Activated CD4-positive, alpha-beta T cell treated with anti-CD3 and anti-CD28 coated beads, Interleukin-2, amount 10 ng/mL, durations not matched to agents 7 days and 5 days (primary cell): ENCODE results near the gene EAPP. TPM values are rescaled to one million over a fixed set of nuclear protein-coding genes. Genes with fewer than 3 reads are reported as not detected.
"Not testable (repeated sequence)": the region's sequence is repeated elsewhere in the genome, so short reads cannot be mapped to it uniquely, and the experiment has no call there.

ENCODE experiments used
- CTCF ChIA-PET: fragments of 350-600 bp; sonication (Branson Sonifier 250); formaldehyde crosslinking; loops from one replicate; lab custom pipeline; 2021; ENCODE audit warnings: antibody characterized with exemption; lab: Charles Lee
- POLR2A ChIA-PET: fragments of 350-600 bp; sonication (Branson Sonifier 250); formaldehyde crosslinking; loops from one replicate; lab custom pipeline; 2021; ENCODE audit warnings: antibody characterized with exemption; lab: Charles Lee
- DNase-seq: peaks from one replicate; pipeline ENCODE4 v3.0.0-alpha.2; 2020
- H3K27ac Mint-ChIP-seq: one replicate; pipeline ENCODE4 v1.8.0; 2021; ENCODE audit warnings: mild to moderate bottlenecking, moderate library complexity, mixed read lengths
- H3K27me3 Mint-ChIP-seq: one replicate; pipeline ENCODE4 v1.8.0; 2021; ENCODE audit warnings: mixed read lengths
- H3K36me3 Mint-ChIP-seq: one replicate; pipeline ENCODE4 v1.8.0; 2021; ENCODE audit warnings: low read depth, mixed read lengths
- H3K4me1 Mint-ChIP-seq: one replicate; pipeline ENCODE4 v1.8.0; 2021; ENCODE audit warnings: mixed read lengths
- H3K4me3 Mint-ChIP-seq: one replicate; pipeline ENCODE4 v1.8.0; 2021; ENCODE audit warnings: mild to moderate bottlenecking, moderate library complexity, mixed read lengths
- H3K9me3 Mint-ChIP-seq: one replicate; pipeline ENCODE4 v1.8.0; 2021; ENCODE audit warnings: mixed read lengths
- total RNA-seq, 2 experiments: library from RNA; stranded (reverse); gene quantifications; one replicate each; pipeline ENCODE4 v1.2.3, GENCODE V29; 2021

Gene EAPP, protein sequence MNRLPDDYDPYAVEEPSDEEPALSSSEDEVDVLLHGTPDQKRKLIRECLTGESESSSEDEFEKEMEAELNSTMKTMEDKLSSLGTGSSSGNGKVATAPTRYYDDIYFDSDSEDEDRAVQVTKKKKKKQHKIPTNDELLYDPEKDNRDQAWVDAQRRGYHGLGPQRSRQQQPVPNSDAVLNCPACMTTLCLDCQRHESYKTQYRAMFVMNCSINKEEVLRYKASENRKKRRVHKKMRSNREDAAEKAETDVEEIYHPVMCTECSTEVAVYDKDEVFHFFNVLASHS
- total RNA-seq: 10 to 100 TPM; 35.9 to 41.0 TPM

DNA sequence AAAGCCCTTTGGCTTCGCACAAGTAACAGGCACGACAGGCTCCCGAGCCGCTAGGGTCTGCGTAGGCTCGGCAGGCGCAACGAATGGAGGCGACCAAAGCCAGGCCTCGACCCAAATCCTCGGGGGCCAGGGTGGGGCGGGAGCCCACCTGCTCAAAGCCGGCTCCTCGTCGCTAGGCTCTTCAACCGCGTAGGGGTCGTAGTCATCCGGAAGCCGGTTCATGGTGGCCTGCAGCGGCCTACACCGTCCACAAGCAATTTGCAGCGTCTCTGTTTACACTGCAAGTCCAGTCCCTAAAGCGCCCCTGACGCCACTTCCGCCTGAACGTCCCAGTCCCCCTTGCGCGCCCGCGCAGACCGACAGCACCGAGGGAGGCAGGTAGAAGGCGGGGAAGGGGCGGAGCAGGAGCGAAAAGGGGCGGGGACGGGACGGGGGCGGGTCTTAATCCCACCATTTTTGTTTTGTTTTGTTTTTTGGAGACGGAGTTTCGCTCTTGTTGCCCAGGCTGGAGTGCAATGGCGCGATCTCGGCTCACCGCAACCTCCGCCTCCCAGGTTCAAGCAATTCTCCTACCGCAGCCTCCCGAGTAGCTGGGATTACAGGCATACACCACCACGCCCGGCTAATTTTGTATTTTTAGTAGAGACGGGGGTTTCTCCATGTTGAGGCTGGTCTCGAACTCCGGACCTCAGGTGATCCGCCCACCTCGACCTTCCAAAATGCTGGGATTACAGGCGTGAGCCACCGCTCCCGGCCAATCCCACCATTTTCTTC, at the start of gene EAPP:
Gene EAPP (minus strand): TSS at position 295 of the 774 bp plus-strand sequence. CDS start 73 bp downstream, at position 222.
- POLR2A ChIA-PET: no interaction called here
- no peaks in the 10 kb centered on the region for H3K9me3 Mint-ChIP-seq
- peak within 1 kb of the TSS; percentile 98 for H3K4me3 Mint-ChIP-seq
- no peaks in the 10 kb centered on the region for H3K27me3 Mint-ChIP-seq
- H3K36me3 Mint-ChIP-seq: peaks cover 7% of the 10 kb centered on the region
- CTCF ChIA-PET: no interaction called here
- peak; percentile 97 for DNase-seq
- H3K4me1 Mint-ChIP-seq: peaks cover 28% of the 10 kb centered on the region
- peak within 1 kb of the TSS; percentile 100 for H3K27ac Mint-ChIP-seq

DNA sequence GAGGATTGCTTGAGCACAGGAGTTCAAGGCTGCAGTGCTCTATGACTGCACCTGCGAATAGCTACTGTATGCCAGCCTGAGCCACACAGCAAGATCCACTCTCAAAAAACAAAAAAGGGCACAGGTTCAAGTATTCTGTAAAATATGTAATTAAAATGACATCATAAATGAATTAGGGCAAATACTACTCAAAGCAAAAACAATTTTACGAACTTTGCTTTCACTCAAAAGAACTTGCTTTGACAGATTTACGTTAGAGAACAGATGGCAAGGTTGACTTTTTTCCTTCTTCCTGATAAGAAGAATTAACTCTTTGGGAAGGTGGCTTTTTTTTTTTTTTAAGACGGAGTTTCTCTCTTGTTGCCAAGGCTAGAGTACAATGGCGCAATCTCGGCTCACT, 44.0 kb upstream of the EAPP start:
- no peak for DNase-seq
- Mint-ChIP-seq H3K36me3 (peaks cover 51% of the 10 kb centered on the region), H3K4me3 (no peak overlapping the region), H3K4me1 (peaks cover 2% of the 10 kb centered on the region), H3K9me3 (no peaks in the 10 kb centered on the region), H3K27ac (no peak overlapping the region), H3K27me3 (no peaks in the 10 kb centered on the region)
- ChIA-PET POLR2A (no interaction called here), CTCF (no interaction called here)

DNA sequence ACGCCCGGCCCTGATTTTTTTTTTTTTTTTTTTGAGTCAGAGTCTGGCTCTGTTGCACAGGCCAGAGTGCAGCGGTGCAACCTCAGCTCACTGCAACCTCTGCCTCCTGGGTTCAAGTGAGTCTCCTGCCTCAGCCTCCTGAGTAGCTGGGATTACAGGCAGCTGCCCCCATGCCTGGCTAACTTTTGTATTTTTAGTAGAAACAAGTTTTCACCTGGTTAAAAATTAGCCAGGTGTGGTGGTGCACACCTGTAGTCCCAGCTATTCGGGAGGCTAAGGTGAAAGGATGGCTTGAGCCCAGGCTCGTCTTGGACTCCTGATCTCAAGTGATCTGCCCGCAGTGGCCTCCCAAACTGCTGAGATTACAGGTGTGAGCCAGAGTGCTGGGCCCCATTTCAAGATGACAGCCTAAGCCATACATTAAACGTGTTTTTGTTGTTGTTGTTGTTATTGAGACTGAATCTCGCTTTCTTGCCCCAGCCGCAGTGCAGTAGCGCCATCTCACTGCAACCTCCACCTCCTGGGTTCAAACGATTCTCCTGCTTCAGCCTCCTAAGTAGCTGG, 42.7 kb upstream of the EAPP start:
- no peaks in the 10 kb centered on the region for H3K27me3 Mint-ChIP-seq
- H3K36me3 Mint-ChIP-seq: peaks cover 53% of the 10 kb centered on the region
- H3K4me1 Mint-ChIP-seq: no peaks in the 10 kb centered on the region
- ChIA-PET POLR2A (no interaction called here), CTCF (interaction anchor here (0.6 kb wide), 1 partner anchor 18 kb away, joined by 3 read pairs; no protein-coding TSS in a partner anchor)
- H3K27ac Mint-ChIP-seq: no peak overlapping the region
- no peak for DNase-seq
- H3K4me3 Mint-ChIP-seq: no peak overlapping the region
- H3K9me3 Mint-ChIP-seq: no peaks in the 10 kb centered on the region

DNA sequence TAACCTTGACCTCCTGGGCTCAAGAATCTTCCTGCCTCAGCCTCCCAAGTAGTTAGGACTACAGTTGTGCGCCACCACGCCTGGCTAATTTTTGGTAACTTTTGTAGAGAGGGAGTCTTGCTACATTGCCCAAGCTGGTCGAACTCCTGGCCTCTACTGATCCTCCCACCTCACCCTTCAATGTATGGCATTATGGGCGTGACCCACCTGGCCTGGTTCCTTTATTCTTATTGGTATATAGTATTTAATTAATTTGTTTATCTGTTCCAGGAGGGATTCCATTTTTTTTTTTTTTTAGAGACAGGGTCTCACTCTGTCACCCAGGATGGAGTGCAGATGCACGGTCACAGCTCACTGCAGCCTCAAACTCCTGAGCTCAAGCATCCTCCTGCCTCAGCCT, 40.9 kb upstream of the EAPP start:
- no peak for DNase-seq
- Mint-ChIP-seq H3K27me3 (no peaks in the 10 kb centered on the region), H3K9me3 (no peaks in the 10 kb centered on the region), H3K4me1 (no peaks in the 10 kb centered on the region), H3K4me3 (no peak overlapping the region), H3K36me3 (peaks cover 48% of the 10 kb centered on the region), H3K27ac (peak overlapping the region; percentile 50)
- ChIA-PET CTCF (interaction anchor here (0.6 to 0.9 kb wide), 3 partner anchors 11 to 103 kb away, joined by 3 to 8 read pairs (median 5); no protein-coding TSS in a partner anchor), POLR2A (no interaction called here)

DNA sequence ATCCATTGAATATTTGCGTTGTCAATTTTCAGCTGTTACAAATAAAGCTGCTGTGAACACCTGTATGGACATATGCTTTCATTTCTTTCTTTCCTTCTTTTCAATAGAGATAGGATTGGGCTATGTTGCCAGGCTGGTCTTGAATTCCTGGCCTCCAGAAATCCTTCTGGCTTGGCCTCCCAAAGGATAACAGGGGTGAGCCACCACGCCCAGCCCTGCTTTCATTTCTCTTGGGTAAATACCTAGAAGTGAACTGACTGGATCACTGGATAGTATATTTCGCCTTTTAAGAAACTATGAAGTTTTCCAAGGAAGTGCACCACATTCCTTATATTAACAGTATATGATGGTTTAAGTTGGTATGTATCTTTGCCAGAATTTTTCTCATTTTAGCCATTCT, 32.3 kb upstream of the EAPP start:
- CTCF ChIA-PET: interaction anchor here (1.3 kb wide), 1 partner anchor 16 kb away, joined by 3 read pairs; no protein-coding TSS in a partner anchor
- peaks cover 24% of the 10 kb centered on the region for H3K36me3 Mint-ChIP-seq
- H3K9me3 Mint-ChIP-seq: no peaks in the 10 kb centered on the region

DNA sequence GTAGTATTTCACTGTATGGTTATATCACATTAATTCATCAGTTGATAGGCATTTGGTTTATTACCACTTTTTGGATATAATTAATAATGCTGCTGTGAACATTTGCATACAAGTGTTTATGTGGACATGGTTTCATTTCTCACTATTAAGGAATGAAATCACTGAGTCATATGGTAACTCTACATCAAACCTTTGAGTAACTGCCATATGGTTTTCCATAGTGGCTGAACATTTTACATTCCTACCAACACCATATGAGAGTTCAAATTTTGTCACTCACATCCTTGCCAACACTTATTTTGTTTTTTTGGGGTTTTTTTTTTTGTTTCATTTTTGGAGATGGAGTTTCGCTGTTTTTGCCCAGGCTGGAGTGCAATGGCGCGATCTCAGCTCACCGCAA, 30.2 kb upstream of the EAPP start:
- H3K9me3 Mint-ChIP-seq: no peaks in the 10 kb centered on the region
- no peak overlapping the region for H3K27ac Mint-ChIP-seq
- ChIA-PET CTCF (no interaction called here), POLR2A (interaction anchor here (0.7 kb wide), 1 partner anchor 51 kb away, joined by 4 read pairs; no protein-coding TSS in a partner anchor)
- no peak for DNase-seq
- peaks cover 24% of the 10 kb centered on the region for H3K36me3 Mint-ChIP-seq
- no peaks in the 10 kb centered on the region for H3K27me3 Mint-ChIP-seq
- H3K4me3 Mint-ChIP-seq: no peak overlapping the region
- H3K4me1 Mint-ChIP-seq: no peaks in the 10 kb centered on the region

More for the DNA sequence above, 32.3 kb upstream of the EAPP start:
- no peak overlapping the region for H3K4me3 Mint-ChIP-seq
- H3K27me3 Mint-ChIP-seq: no peaks in the 10 kb centered on the region
- H3K27ac Mint-ChIP-seq: no peak overlapping the region
- H3K4me1 Mint-ChIP-seq: no peaks in the 10 kb centered on the region
- POLR2A ChIA-PET: no interaction called here
- no peak for DNase-seq

DNA sequence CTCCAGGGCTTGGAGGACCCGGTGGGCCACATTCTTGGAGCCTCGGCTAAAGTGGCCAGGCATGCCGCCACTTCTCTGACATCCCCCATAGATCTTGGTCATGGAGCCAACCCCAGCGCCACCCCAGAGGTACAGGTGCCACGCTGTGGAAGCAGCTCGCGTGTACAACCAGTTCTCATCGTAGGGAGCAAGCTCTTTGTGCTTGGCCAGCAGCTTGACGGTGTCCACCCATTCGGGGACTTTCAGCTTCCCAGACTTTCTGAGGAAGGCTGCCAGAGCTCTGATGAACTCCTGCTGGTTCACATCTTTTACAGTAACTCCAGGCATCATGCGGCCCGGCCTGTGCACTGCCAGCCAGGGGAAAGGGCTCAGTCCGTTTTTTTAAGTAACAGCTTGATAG, 29.3 kb upstream of the EAPP start:
- no peak overlapping the region for H3K27ac Mint-ChIP-seq
- POLR2A ChIA-PET: no interaction called here
- peaks cover 24% of the 10 kb centered on the region for H3K36me3 Mint-ChIP-seq
- no peaks in the 10 kb centered on the region for H3K4me1 Mint-ChIP-seq
- H3K27me3 Mint-ChIP-seq: no peaks in the 10 kb centered on the region
- no peaks in the 10 kb centered on the region for H3K9me3 Mint-ChIP-seq
- DNase-seq: no peak
- CTCF ChIA-PET: no interaction called here
- no peak overlapping the region for H3K4me3 Mint-ChIP-seq

DNA sequence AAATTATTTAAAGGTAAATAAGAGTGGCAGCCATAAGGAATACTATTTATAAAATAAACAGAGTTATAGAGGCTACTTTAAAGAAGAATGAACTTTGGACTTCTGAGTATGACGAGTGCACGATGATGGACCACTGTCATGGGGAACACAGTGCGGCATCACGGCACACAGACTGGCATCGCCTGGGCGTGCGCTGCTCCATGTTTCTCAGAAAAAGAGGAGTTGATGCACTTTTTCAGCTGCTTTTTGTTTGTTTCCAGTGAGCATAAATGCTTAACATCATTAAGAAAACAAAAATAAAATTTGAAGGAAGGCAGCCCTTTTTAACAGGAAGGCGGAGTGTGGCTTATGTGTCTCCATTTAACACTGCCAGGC, 23.3 kb upstream of the EAPP start:
- POLR2A ChIA-PET: no interaction called here
- no peaks in the 10 kb centered on the region for H3K9me3 Mint-ChIP-seq
- H3K4me1 Mint-ChIP-seq: no peaks in the 10 kb centered on the region
- DNase-seq: no peak
- CTCF ChIA-PET: no interaction called here
- no peak overlapping the region for H3K27ac Mint-ChIP-seq
- H3K4me3 Mint-ChIP-seq: no peak overlapping the region
- no peaks in the 10 kb centered on the region for H3K27me3 Mint-ChIP-seq
- H3K36me3 Mint-ChIP-seq: peaks cover 14% of the 10 kb centered on the region

DNA sequence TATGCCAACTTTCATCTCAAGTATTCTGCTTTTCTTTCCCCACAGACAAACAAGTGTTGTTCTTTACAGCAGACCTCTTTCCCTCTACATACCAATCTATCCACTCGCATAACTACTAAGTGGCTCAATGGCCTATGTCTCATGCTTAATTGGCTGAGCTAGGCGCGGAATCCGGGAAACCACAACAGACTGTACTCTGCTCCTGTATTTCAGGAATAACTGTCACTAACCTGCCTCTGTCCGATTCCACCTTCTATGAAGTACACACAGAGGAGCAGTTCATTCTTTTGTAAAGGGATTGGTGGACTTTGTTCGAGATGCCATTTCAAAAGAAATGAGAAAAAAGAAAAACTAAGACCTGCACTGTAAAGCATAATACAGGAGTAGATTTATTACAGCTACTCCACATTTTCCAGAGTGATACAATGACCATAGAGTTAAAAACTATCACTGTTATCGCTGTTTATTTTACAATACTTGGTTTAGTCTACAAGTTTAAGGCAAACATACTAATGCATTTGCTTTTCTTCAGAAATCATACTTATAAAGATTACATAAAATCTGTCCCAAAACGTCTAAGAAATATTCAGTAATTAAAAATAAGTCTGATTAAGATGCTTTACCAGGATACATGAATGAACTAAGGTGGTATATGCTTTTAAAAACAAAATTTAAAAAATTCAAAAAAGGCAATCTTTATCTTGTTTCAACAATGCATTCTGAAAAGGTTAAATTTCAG, 22.7 kb upstream of the EAPP start:
- H3K4me3 Mint-ChIP-seq, H3K27ac Mint-ChIP-seq, H3K27me3 Mint-ChIP-seq, H3K9me3 Mint-ChIP-seq, POLR2A ChIA-PET, H3K4me1 Mint-ChIP-seq, DNase-seq, CTCF ChIA-PET: not testable (repeated sequence)
- H3K36me3 Mint-ChIP-seq: peaks cover 12% of the 10 kb centered on the region

DNA sequence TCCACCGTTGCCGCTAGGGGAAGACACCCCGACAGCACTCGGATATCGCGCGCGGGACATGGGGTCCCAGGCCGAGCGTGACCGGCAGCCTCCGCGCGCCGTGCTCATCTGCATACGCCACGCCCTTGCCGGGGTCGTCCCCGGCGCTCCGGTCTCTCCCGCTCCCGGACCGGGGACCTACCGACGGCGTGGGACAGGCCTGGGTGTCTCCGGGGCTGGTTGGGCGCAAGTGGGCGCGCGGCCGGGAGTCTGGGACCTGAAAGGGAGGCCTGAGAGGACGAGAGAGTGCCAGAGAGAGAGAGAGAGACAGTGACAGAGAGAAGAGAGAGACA, 17.0 kb upstream of the EAPP start:
- H3K27me3 Mint-ChIP-seq, H3K9me3 Mint-ChIP-seq, POLR2A ChIA-PET, H3K36me3 Mint-ChIP-seq, DNase-seq, H3K27ac Mint-ChIP-seq, CTCF ChIA-PET, H3K4me3 Mint-ChIP-seq: not testable (repeated sequence)
- H3K4me1 Mint-ChIP-seq: peaks cover 14% of the 10 kb centered on the region

DNA sequence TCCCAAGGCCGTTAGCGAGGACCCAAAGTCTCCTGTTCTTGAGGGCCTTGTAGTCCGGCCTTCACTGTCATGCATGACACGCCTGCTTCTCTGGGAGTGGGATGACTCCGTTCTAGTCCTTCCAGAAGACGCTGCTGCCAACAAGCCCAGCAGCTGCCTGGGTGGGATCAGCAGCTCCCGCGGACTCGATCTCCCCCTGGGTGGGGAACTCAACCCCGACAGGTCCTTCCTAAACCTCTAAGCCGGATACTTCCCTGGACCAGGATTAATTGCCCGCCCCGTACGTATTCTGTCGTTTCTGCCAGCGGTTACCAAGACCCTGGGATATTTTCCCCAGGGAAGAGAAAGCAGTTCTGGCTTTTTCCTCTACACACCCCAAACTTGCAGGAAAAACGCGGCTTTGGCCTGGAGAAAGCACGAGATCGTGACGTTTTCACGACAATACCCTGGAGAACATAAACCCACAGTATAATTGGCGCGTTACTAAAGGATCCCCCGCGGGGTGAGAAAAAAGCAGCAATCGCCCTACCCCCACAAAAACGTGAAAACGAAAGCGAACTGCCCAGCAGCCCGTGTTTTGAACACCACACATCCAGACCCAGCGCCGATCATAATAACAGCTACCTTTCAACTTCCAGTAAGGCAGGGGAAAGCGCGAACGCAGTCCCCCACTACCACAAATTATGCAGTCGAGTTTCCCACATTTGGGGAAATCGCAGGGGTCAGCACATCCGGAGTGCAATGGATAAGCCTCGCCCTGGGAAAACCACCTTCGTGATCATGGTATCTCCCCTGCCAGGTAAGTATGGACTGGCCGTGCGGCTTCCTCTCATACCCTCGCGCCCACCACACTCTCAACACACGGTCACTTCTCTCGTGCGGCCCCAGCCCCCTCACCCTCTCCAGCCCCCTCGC, 16.3 kb upstream of the EAPP start:
- DNase-seq, H3K27me3 Mint-ChIP-seq, CTCF ChIA-PET, H3K27ac Mint-ChIP-seq, H3K9me3 Mint-ChIP-seq, POLR2A ChIA-PET, H3K36me3 Mint-ChIP-seq, H3K4me3 Mint-ChIP-seq: not testable (repeated sequence)
- peaks cover 16% of the 10 kb centered on the region for H3K4me1 Mint-ChIP-seq
